Left hindlimb (tissue), 1 donor: Measurements from ENCODE around the gene KLK14.
A peak's percentile ranks its signal among the peaks of the same experiment; 100 is the strongest.

Experiments used
- DNase-seq: peaks from one replicate; pipeline ENCODE4 v3.0.0-alpha.2; 2018

Gene KLK14

GRCh38 chr19:51107406-51108065 is 24.8 kb upstream of the KLK14 start:
- DNase-seq: no peak

- DNase-seq: no peak
These were observed 21.2 kb upstream of the KLK14 start for GRCh38 chr19:51103926-51104341.

- DNase-seq: no peak
These were observed 20.3 kb upstream of the KLK14 start for GRCh38 chr19:51102991-51103390.

GRCh38 chr19:51101171-51101865 is 18.6 kb upstream of the KLK14 start:
- no peak for DNase-seq

- no peak for DNase-seq
These were observed 17.9 kb upstream of the KLK14 start for GRCh38 chr19:51100601-51101000.

- no peak for DNase-seq
These were observed 16.3 kb upstream of the KLK14 start for GRCh38 chr19:51099047-51099382.

GRCh38 chr19:51098365-51099046 is 15.8 kb upstream of the KLK14 start:
- peak; percentile 50 for DNase-seq

GRCh38 chr19:51097796-51098195 is 15.1 kb upstream of the KLK14 start:
- DNase-seq: no peak

GRCh38 chr19:51097166-51097738 is 14.6 kb upstream of the KLK14 start:
- DNase-seq: no peak

- DNase-seq: no peak
These were observed 13.9 kb upstream of the KLK14 start for GRCh38 chr19:51096473-51097165.

GRCh38 chr19:51094696-51095279 is 12.1 kb upstream of the KLK14 start:
- no peak for DNase-seq

- DNase-seq: no peak
These were observed 11.0 kb upstream of the KLK14 start for GRCh38 chr19:51093510-51094345.

GRCh38 chr19:51093101-51093500 is 10.4 kb upstream of the KLK14 start:
- DNase-seq: no peak

- DNase-seq: no peak
These were observed 9.5 kb upstream of the KLK14 start for GRCh38 chr19:51091895-51092873.

GRCh38 chr19:51091126-51091525 is 8.4 kb upstream of the KLK14 start:
- DNase-seq: no peak

GRCh38 chr19:51090471-51090870 is 7.8 kb upstream of the KLK14 start:
- DNase-seq: no peak

GRCh38 chr19:51089786-51090185 is 7.1 kb upstream of the KLK14 start:
- no peak for DNase-seq

- DNase-seq: no peak
These were observed 3.6 kb upstream of the KLK14 start for GRCh38 chr19:51086153-51086850.

GRCh38 chr19:51084505-51084904 is 1.8 kb upstream of the KLK14 start:
- DNase-seq: no peak

- DNase-seq: no peak
These were observed 1.1 kb upstream of the KLK14 start for GRCh38 chr19:51083783-51084182.
